PFSK-1 (cell line): Measurements from ENCODE around the gene FCGR2B.
"Not testable (repeated sequence)": the region's sequence is repeated elsewhere in the genome, so short reads cannot be mapped to it uniquely, and the experiment has no call there.

Experiments used
- POLR2AphosphoS5 ChIP-seq: IDR thresholded peaks from 2 replicates; pipeline ENCODE4 v1.6.1; 2012; ENCODE audit warnings: low read depth, mild to moderate bottlenecking, control low read depth, low read length, moderate library complexity
- SIN3A ChIP-seq: IDR thresholded peaks from 2 replicates; pipeline ENCODE4 v1.6.1; 2012; ENCODE audit warnings: mild to moderate bottlenecking, low read length, moderate library complexity, borderline replicate concordance; ENCODE audit not compliant: insufficient read depth
- TAF1 ChIP-seq: IDR thresholded peaks from 2 replicates; pipeline ENCODE4 v1.6.1; 2012; ENCODE audit warnings: low read length, control low read depth, borderline replicate concordance; ENCODE audit not compliant: insufficient read depth
- TF ChIP-seq, protein P1 (sequence below), 2 experiments: IDR thresholded peaks; 2 replicates each; pipeline versions ENCODE4 v1.6.1 to v1.8.0; 2011 to 2012; ENCODE audit warnings: low read depth in 2 of 2, low read length in 2 of 2, control low read depth in 1 of 2, inconsistent platforms in 1 of 2, mild to moderate bottlenecking in 1 of 2, moderate library complexity in 1 of 2; ENCODE audit not compliant: insufficient read depth in 1 of 2

DNA sequence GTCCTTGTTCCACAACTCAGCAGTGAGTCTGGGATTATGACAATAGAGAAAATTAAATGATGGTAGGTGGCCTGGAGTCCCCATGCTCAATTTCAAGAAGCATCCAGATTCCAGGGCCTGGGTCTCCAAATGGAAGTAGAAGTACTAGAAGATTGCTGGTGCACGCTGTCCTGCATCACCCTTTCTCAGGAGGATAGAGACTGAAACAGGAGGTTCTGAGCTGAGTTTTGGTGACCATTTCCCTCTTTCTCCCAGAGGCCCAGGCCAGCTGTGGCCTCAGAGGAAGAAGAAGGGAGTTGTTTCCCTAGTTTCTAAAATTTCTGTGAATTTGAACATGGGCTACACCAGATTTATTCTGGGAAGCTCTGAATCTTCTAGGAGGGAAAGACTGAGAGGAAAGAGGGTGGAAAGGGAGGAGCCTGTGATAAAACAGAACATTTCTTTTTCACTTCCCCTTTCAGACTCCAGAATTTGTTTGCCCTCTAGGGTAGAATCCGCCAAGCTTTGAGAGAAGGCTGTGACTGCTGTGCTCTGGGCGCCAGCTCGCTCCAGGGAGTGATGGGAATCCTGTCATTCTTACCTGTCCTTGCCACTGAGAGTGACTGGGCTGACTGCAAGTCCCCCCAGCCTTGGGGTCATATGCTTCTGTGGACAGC is at the start of gene FCGR2B:
- TF ChIP-seq POLR2AphosphoS5, SIN3A, TAF1: not testable (repeated sequence)
- TF ChIP-seq, protein P1, sequence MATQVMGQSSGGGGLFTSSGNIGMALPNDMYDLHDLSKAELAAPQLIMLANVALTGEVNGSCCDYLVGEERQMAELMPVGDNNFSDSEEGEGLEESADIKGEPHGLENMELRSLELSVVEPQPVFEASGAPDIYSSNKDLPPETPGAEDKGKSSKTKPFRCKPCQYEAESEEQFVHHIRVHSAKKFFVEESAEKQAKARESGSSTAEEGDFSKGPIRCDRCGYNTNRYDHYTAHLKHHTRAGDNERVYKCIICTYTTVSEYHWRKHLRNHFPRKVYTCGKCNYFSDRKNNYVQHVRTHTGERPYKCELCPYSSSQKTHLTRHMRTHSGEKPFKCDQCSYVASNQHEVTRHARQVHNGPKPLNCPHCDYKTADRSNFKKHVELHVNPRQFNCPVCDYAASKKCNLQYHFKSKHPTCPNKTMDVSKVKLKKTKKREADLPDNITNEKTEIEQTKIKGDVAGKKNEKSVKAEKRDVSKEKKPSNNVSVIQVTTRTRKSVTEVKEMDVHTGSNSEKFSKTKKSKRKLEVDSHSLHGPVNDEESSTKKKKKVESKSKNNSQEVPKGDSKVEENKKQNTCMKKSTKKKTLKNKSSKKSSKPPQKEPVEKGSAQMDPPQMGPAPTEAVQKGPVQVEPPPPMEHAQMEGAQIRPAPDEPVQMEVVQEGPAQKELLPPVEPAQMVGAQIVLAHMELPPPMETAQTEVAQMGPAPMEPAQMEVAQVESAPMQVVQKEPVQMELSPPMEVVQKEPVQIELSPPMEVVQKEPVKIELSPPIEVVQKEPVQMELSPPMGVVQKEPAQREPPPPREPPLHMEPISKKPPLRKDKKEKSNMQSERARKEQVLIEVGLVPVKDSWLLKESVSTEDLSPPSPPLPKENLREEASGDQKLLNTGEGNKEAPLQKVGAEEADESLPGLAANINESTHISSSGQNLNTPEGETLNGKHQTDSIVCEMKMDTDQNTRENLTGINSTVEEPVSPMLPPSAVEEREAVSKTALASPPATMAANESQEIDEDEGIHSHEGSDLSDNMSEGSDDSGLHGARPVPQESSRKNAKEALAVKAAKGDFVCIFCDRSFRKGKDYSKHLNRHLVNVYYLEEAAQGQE (IDR thresholded peaks at IDR 0.05; ENCODE audit: insufficient read depth in 1 of 2, low read depth in 2 of 2, low read length in 2 of 2): not testable (repeated sequence)
